Fibroblast of lung (primary cell): Measurements from ENCODE around the gene TRERF1. TPM values are rescaled to one million over a fixed set of nuclear protein-coding genes. Genes with fewer than 3 reads are reported as not detected.
A peak's percentile ranks its signal among the peaks of the same experiment; 100 is the strongest.

ENCODE experiments used
- DNase-seq, 2 donors: peaks; one replicate each; pipeline versions ENCODE4 v3.0.0 to v3.0.0-alpha.2; 2010; ENCODE audit warnings: low read depth in 2 of 2
- H2AFZ ChIP-seq: 2 replicates; pipeline ENCODE4 v1.5.1; 2012; ENCODE audit warnings: low read length, control low read depth, inconsistent platforms
- H3K27ac ChIP-seq: 2 replicates; pipeline ENCODE4 v1.5.1; 2011; ENCODE audit warnings: low read length, control low read depth; ENCODE audit not compliant: insufficient read depth
- H3K27me3 ChIP-seq: 2 replicates; pipeline ENCODE4 v1.5.1; 2011; ENCODE audit warnings: mild to moderate bottlenecking, low read length; ENCODE audit not compliant: control insufficient read depth, insufficient read depth
- H3K36me3 ChIP-seq: 2 replicates; pipeline ENCODE4 v1.5.1; 2011; ENCODE audit warnings: low read length; ENCODE audit not compliant: control insufficient read depth, insufficient read depth
- H3K4me1 ChIP-seq: 2 replicates; pipeline ENCODE4 v1.5.1; 2011; ENCODE audit warnings: low read length; ENCODE audit not compliant: control insufficient read depth, insufficient read depth; ENCODE audit errors: extremely low read depth
- H3K4me2 ChIP-seq: 2 replicates; pipeline ENCODE4 v1.5.1; 2011; ENCODE audit warnings: low read length, control low read depth; ENCODE audit not compliant: insufficient read depth; ENCODE audit errors: extremely low read depth
- H3K4me3 ChIP-seq, 4 experiments: fragments of 200-600 bp in 1 of 4; sonication (generic) in 1 of 4; replicated peaks in 1 of 4; 2 replicates each; pipeline ENCODE4 v1.5.1; 2011 to 2016; ENCODE audit warnings: low read length in 4 of 4, low read depth in 3 of 4, mild to moderate bottlenecking in 3 of 4, control low read depth in 2 of 4, inconsistent platforms in 1 of 4, mixed read lengths in 1 of 4; ENCODE audit not compliant: insufficient read depth in 1 of 4; ENCODE audit errors: control extremely low read depth in 1 of 4
- H3K79me2 ChIP-seq: 2 replicates; pipeline ENCODE4 v1.5.1; 2012; ENCODE audit warnings: mild to moderate bottlenecking, low read length, inconsistent platforms; ENCODE audit not compliant: control insufficient read depth, insufficient read depth
- H3K9ac ChIP-seq: 2 replicates; pipeline ENCODE4 v1.5.1; 2011; ENCODE audit warnings: mild to moderate bottlenecking, low read length, control low read depth; ENCODE audit not compliant: insufficient read depth
- H3K9me3 ChIP-seq: 2 replicates; pipeline ENCODE4 v1.5.1; 2012; ENCODE audit warnings: low read depth, low read length; ENCODE audit not compliant: control insufficient read depth, insufficient read depth
- H4K20me1 ChIP-seq: 2 replicates; pipeline ENCODE4 v1.5.1; 2011; ENCODE audit warnings: low read length; ENCODE audit not compliant: control insufficient read depth, insufficient read depth; ENCODE audit errors: extremely low read depth
- EZH2 ChIP-seq: IDR thresholded peaks from 2 replicates; pipeline ENCODE4 v1.5.1; 2012; ENCODE audit warnings: low read length, control low read depth, mild to moderate bottlenecking; ENCODE audit errors: missing control alignments
- polyA plus RNA-seq, 2 donors: library from polyadenylated mRNA; depleted of rRNA in 1 of 2; stranded (reverse) in 1 of 2; unstranded in 1 of 2; fragments of >200 nt; gene quantifications; 2 replicates each; pipeline ENCODE4 v1.2.1, GENCODE V29; 2011 to 2012; ENCODE audit warnings: missing spikeins in 1 of 2
- total RNA-seq: library from RNA; depleted of rRNA; stranded (reverse); fragments of >200 nt; gene quantifications from 2 replicates; pipeline ENCODE4 v1.2.1, GENCODE V29; 2014
- TF ChIP-seq, protein P1 (sequence below), 2 donors: IDR thresholded peaks in 1 of 2; conservative IDR thresholded peaks in 1 of 2; 1 replicate in 1 of 2; 2 replicates in 1 of 2; pipeline ENCODE4 v1.5.1; 2011 to 2012; ENCODE audit warnings: low read length in 2 of 2, control low read depth in 1 of 2, inconsistent platforms in 1 of 2, low read depth in 1 of 2, mild to moderate bottlenecking in 1 of 2

Gene TRERF1
- total and polyA plus RNA-seq, 2 donors (not counting 1 experiment from before 2014, with no cell fraction given) = 6.3 to 8.3 TPM

DNA sequence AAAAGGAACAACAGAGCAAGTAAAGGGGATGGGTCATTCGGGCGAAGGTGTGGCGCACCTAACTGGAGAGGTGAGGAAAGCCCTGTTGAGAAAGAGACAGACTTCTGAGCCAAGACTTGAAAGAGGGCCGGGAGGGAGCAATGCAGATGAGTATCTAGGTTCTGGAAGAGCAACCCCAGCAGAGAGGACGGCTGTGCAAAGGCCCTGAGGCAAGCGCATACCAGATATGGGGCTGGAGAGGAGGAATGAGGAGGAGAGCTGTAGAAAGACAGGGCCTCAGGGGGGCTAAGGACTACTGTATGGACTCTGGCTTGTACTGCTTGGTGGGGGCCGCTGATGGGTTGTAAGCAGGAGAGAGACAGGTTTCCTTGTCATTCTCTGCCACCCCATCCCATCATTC, 21.9 kb downstream of the TRERF1 start:
- Histone ChIP-seq H3K4me2 (no peak overlapping the region), H3K9ac (no peak overlapping the region), H3K79me2 (peaks cover 54% of the 10 kb centered on the region), H2AFZ (no peak overlapping the region), H3K27me3 (no peaks in the 10 kb centered on the region), H4K20me1 (no peaks in the 10 kb centered on the region), H3K27ac (no peak overlapping the region), H3K4me1 (peaks cover 10% of the 10 kb centered on the region), H3K4me3 (no peak overlapping the region), H3K36me3 (no peaks in the 10 kb centered on the region), H3K9me3 (no peaks in the 10 kb centered on the region)
- no peak for DNase-seq
- TF ChIP-seq, protein P1, sequence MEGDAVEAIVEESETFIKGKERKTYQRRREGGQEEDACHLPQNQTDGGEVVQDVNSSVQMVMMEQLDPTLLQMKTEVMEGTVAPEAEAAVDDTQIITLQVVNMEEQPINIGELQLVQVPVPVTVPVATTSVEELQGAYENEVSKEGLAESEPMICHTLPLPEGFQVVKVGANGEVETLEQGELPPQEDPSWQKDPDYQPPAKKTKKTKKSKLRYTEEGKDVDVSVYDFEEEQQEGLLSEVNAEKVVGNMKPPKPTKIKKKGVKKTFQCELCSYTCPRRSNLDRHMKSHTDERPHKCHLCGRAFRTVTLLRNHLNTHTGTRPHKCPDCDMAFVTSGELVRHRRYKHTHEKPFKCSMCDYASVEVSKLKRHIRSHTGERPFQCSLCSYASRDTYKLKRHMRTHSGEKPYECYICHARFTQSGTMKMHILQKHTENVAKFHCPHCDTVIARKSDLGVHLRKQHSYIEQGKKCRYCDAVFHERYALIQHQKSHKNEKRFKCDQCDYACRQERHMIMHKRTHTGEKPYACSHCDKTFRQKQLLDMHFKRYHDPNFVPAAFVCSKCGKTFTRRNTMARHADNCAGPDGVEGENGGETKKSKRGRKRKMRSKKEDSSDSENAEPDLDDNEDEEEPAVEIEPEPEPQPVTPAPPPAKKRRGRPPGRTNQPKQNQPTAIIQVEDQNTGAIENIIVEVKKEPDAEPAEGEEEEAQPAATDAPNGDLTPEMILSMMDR (conservative IDR thresholded peaks at IDR 0.05 in 1 of 2, IDR thresholded peaks at IDR 0.05 in 1 of 2; ENCODE audit: low read depth in 1 of 2, low read length in 2 of 2) = no peak
- no peak for TF ChIP-seq EZH2

DNA sequence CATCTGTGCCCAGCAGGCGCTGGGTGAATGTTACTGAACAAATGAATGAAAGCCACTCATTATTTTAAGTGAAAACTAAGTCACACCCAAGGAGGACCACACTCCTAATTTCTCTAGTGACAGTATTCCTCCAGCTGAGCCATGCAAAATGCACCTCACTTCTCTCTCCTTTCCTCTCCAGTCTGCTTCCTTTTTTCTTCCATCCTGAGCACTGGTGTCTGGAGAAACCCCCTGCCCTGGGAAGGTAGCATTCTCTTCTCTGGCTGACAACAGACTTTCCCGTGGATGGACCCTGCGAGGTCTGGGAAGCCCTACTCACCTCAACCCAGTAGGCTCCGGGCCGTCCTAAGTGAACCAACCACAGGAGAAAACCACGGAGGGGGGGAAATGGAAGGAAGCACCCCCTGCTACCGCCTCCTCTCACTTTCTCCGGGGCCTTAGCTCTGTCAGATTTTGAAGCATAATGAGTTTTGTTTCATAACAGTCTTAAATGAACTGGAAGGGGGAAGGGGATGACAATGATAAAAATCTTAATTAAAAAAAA, 22.6 kb downstream of the TRERF1 start:
- no peaks in the 10 kb centered on the region for H3K36me3 ChIP-seq
- no peaks in the 10 kb centered on the region for H3K9me3 ChIP-seq
- H3K4me3 ChIP-seq = no peak overlapping the region
- H2AFZ ChIP-seq = no peak overlapping the region
- no peak for TF ChIP-seq EZH2
- TF ChIP-seq, protein P1 (conservative IDR thresholded peaks at IDR 0.05 in 1 of 2, IDR thresholded peaks at IDR 0.05 in 1 of 2; ENCODE audit: low read depth in 1 of 2, low read length in 2 of 2) = no peak
- peak overlapping the region; percentile 64 for H3K27ac ChIP-seq
- H3K4me2 ChIP-seq = peak overlapping the region; percentile 58
- H4K20me1 ChIP-seq = no peaks in the 10 kb centered on the region
- peaks cover 10% of the 10 kb centered on the region for H3K4me1 ChIP-seq
- no peak overlapping the region for H3K9ac ChIP-seq
- H3K27me3 ChIP-seq = no peaks in the 10 kb centered on the region
- H3K79me2 ChIP-seq = peaks cover 61% of the 10 kb centered on the region
- DNase-seq = no peak

DNA sequence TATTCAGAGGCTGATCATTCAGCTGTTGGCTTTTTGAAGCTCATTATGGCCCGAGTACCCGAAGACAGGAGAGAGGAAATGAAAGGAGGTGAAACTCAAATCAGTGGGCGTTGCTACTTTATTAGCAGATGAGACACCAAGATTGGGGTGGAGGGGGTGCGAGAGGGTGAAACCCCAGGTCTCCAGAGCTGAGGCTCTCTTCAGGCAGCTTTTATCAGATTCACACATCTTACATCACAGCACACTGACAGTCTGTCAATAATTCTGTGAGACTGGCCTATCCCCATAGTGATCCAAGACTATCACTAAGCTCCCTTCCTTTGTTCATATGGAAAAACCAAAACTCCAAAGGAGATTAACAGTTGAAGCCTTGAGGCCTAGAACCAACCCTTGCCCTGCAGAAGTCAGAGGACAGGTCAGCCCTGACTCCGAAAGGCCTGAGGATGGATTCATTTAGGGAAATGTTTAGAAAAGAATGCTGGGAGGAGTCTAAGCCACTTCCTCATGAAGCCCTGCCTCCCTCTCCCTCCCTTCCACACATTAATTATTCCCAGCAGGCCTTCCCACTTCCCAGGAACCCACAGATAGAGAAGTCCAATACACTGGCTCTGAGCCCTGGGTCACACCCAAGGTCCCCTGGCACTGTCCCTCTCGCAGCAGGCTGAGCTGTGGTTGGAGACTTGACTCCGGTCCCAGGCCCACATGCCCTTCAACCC, 23.2 kb downstream of the TRERF1 start:
- H3K36me3 ChIP-seq = no peaks in the 10 kb centered on the region
- H2AFZ ChIP-seq = no peak overlapping the region
- H3K27me3 ChIP-seq = no peaks in the 10 kb centered on the region
- H3K9me3 ChIP-seq = no peaks in the 10 kb centered on the region
- H4K20me1 ChIP-seq = no peaks in the 10 kb centered on the region
- H3K4me1 ChIP-seq = peaks cover 10% of the 10 kb centered on the region
- TF ChIP-seq EZH2 = no peak
- TF ChIP-seq, protein P1 (conservative IDR thresholded peaks at IDR 0.05 in 1 of 2, IDR thresholded peaks at IDR 0.05 in 1 of 2; ENCODE audit: low read depth in 1 of 2, low read length in 2 of 2) = no peak
- peaks cover 58% of the 10 kb centered on the region for H3K79me2 ChIP-seq
- no peak overlapping the region for H3K9ac ChIP-seq
- H3K4me2 ChIP-seq = peak overlapping the region; percentile 65
- DNase-seq = peak; percentile 49 to 66
- no peak overlapping the region for H3K4me3 ChIP-seq
- peak overlapping the region; percentile 64 for H3K27ac ChIP-seq
